Skeletal muscle satellite cell (primary cell): Measurements from ENCODE around the gene EFNA5.

ENCODE experiments used
- H3K27me3 ChIP-seq: 2 replicates; pipeline ENCODE4 v1.7.0; 2013; ENCODE audit warnings: low read length; ENCODE audit not compliant: control insufficient read depth, insufficient read depth
- H3K36me3 ChIP-seq: 2 replicates; pipeline ENCODE4 v1.7.0; 2013; ENCODE audit warnings: mild to moderate bottlenecking, control low read depth, low read length; ENCODE audit not compliant: insufficient read depth
- H3K4me1 ChIP-seq: 2 replicates; pipeline ENCODE4 v1.7.0; 2013; ENCODE audit warnings: low read length; ENCODE audit not compliant: control insufficient read depth, insufficient read depth
- H3K4me2 ChIP-seq: 2 replicates; pipeline ENCODE4 v1.7.0; 2013; ENCODE audit warnings: mild to moderate bottlenecking, low read length
- H3K4me3 ChIP-seq: 2 replicates; pipeline ENCODE4 v1.7.0; 2013; ENCODE audit warnings: low read length
- H3K9ac ChIP-seq: 2 replicates; pipeline ENCODE4 v1.7.0; 2013; ENCODE audit warnings: mild to moderate bottlenecking, low read depth, low read length, moderate library complexity
- H3K9me3 ChIP-seq: replicated peaks from 2 replicates; pipeline ENCODE4 v1.7.0; 2013; ENCODE audit warnings: mild to moderate bottlenecking, control low read depth, low read length

Gene EFNA5

GRCh38 chr5:107377277-107377609, 293.5 kb downstream of the EFNA5 start:
- H3K9me3 ChIP-seq: no peaks in the 10 kb centered on the region
- H3K36me3 ChIP-seq: no peaks in the 10 kb centered on the region
- no peaks in the 10 kb centered on the region for H3K27me3 ChIP-seq
- no peak overlapping the region for H3K4me3 ChIP-seq
- no peak overlapping the region for H3K9ac ChIP-seq
- no peak overlapping the region for H3K4me2 ChIP-seq
- H3K4me1 ChIP-seq: peaks cover 36% of the 10 kb centered on the region

- Histone ChIP-seq H3K4me1 (peaks cover 30% of the 10 kb centered on the region), H3K4me3 (no peak overlapping the region), H3K36me3 (no peaks in the 10 kb centered on the region), H3K9me3 (no peaks in the 10 kb centered on the region), H3K4me2 (no peak overlapping the region), H3K9ac (no peak overlapping the region), H3K27me3 (no peaks in the 10 kb centered on the region)
These were observed 294.0 kb downstream of the EFNA5 start for GRCh38 chr5:107376546-107377276.

GRCh38 chr5:107373549-107374263, 297.0 kb downstream of the EFNA5 start:
- H3K27me3 ChIP-seq: no peaks in the 10 kb centered on the region
- H3K36me3 ChIP-seq: no peaks in the 10 kb centered on the region
- H3K4me3 ChIP-seq: no peak overlapping the region
- no peak overlapping the region for H3K4me2 ChIP-seq
- H3K9ac ChIP-seq: no peak overlapping the region
- H3K4me1 ChIP-seq: peaks cover 12% of the 10 kb centered on the region
- H3K9me3 ChIP-seq: no peaks in the 10 kb centered on the region

GRCh38 chr5:107372723-107373450, 297.9 kb downstream of the EFNA5 start:
- H3K9ac ChIP-seq: no peak overlapping the region
- no peaks in the 10 kb centered on the region for H3K27me3 ChIP-seq
- no peak overlapping the region for H3K4me3 ChIP-seq
- no peak overlapping the region for H3K4me2 ChIP-seq
- H3K9me3 ChIP-seq: no peaks in the 10 kb centered on the region
- H3K4me1 ChIP-seq: peaks cover 5% of the 10 kb centered on the region
- no peaks in the 10 kb centered on the region for H3K36me3 ChIP-seq

GRCh38 chr5:107370396-107370968, 300.3 kb downstream of the EFNA5 start:
- Histone ChIP-seq H3K9me3 (no peaks in the 10 kb centered on the region), H3K36me3 (no peaks in the 10 kb centered on the region), H3K9ac (no peak overlapping the region), H3K4me3 (no peak overlapping the region), H3K4me2 (no peak overlapping the region), H3K4me1 (peaks cover 7% of the 10 kb centered on the region), H3K27me3 (no peaks in the 10 kb centered on the region)

- no peaks in the 10 kb centered on the region for H3K36me3 ChIP-seq
- H3K27me3 ChIP-seq: no peaks in the 10 kb centered on the region
- H3K4me2 ChIP-seq: no peak overlapping the region
- H3K9me3 ChIP-seq: no peaks in the 10 kb centered on the region
- H3K4me3 ChIP-seq: no peak overlapping the region
- peaks cover 10% of the 10 kb centered on the region for H3K4me1 ChIP-seq
- H3K9ac ChIP-seq: no peak overlapping the region
These were observed 301.1 kb downstream of the EFNA5 start for GRCh38 chr5:107369622-107370021.

- Histone ChIP-seq H3K4me2 (no peak overlapping the region), H3K9ac (no peak overlapping the region), H3K36me3 (no peaks in the 10 kb centered on the region), H3K4me3 (no peak overlapping the region), H3K9me3 (no peaks in the 10 kb centered on the region), H3K27me3 (no peaks in the 10 kb centered on the region), H3K4me1 (peaks cover 10% of the 10 kb centered on the region)
These were observed 302.1 kb downstream of the EFNA5 start for GRCh38 chr5:107368615-107369014.

GRCh38 chr5:107367939-107368338, 302.8 kb downstream of the EFNA5 start:
- Histone ChIP-seq H3K36me3 (no peaks in the 10 kb centered on the region), H3K4me3 (no peak overlapping the region), H3K9ac (no peak overlapping the region), H3K4me1 (peaks cover 10% of the 10 kb centered on the region), H3K9me3 (no peaks in the 10 kb centered on the region), H3K4me2 (no peak overlapping the region), H3K27me3 (no peaks in the 10 kb centered on the region)

- Histone ChIP-seq H3K9me3 (no peaks in the 10 kb centered on the region), H3K36me3 (no peaks in the 10 kb centered on the region), H3K4me3 (no peak overlapping the region), H3K27me3 (no peaks in the 10 kb centered on the region), H3K9ac (no peak overlapping the region), H3K4me2 (no peak overlapping the region), H3K4me1 (peaks cover 10% of the 10 kb centered on the region)
These were observed 303.3 kb downstream of the EFNA5 start for GRCh38 chr5:107367480-107367879.

- peak overlapping the region; percentile 56 for H3K4me2 ChIP-seq
- peak overlapping the region; percentile 17 for H3K4me3 ChIP-seq
- peak overlapping the region; percentile 15 for H3K9ac ChIP-seq
- no peaks in the 10 kb centered on the region for H3K36me3 ChIP-seq
- H3K27me3 ChIP-seq: no peaks in the 10 kb centered on the region
- H3K4me1 ChIP-seq: peaks cover 18% of the 10 kb centered on the region
- H3K9me3 ChIP-seq: no peaks in the 10 kb centered on the region
These were observed 305.2 kb downstream of the EFNA5 start for GRCh38 chr5:107365320-107366109.
